ENCODE data around the gene COL6A6.
"Not testable (repeated sequence)": the region's sequence is repeated elsewhere in the genome, so short reads cannot be mapped to it uniquely, and the experiment has no call there.

The COL6A6 gene

DNA sequence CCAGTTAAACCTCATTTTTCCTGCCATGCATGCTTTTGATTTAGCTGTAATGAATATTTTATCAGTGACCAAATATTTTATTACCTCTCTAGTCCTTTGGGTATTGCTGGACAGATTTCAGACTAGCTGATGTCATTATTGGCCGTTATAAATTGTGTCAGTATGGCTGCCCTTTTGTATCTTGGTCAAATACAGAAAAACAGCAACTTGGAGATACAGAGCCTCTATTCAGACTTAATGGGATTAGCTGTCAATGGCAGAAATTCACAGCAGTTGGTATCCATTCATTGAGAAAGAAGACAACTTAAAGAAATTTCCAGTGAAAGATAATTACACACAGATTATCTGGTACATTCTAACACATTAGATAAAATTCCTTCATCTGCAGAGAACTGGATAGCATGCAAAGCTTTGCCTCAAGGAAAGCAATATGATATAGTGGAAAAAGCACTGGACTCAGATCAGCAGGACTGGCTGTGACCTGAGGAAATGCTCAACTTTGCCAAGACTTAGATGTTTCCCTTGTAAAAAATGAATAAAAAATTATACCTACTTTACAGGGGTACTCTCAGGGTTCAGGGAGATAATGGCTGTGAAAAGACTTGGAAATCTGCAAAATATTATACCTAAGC is 20.8 kb downstream of the COL6A6 start:
- DNase-seq (ENCODE audit: low spot score): no peak

- peak; percentile 31 for DNase-seq (ENCODE audit: low spot score)
These were observed 22.0 kb downstream of the COL6A6 start for GRCh38 chr3:130539005-130539404.

GRCh38 chr3:130543322-130543721 is 26.3 kb downstream of the COL6A6 start:
- DNase-seq (ENCODE audit: low spot score): no peak

- DNase-seq (ENCODE audit: low spot score): no peak
These were observed 30.1 kb downstream of the COL6A6 start for GRCh38 chr3:130546920-130547679.

DNA sequence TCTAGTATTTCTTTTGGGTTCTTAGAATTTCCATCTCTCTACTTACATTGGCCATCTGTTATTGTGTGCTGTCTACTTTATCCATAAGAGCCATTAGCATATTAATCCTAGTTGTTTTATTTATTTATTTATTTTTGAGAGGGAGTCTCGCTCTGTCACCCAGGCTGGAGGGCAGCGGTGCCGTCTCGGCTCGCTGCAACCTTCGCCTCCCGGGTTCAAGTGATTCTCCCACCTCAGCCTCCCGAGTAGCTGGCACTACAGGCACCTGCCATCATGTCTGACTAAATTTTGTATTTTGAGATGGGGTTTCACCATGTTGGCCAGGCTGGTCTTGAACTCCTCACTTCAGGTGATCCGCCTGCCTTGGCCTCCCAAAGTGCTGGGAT is 30.7 kb downstream of the COL6A6 start:
- not testable (repeated sequence) for DNase-seq (ENCODE audit: low spot score)

DNA sequence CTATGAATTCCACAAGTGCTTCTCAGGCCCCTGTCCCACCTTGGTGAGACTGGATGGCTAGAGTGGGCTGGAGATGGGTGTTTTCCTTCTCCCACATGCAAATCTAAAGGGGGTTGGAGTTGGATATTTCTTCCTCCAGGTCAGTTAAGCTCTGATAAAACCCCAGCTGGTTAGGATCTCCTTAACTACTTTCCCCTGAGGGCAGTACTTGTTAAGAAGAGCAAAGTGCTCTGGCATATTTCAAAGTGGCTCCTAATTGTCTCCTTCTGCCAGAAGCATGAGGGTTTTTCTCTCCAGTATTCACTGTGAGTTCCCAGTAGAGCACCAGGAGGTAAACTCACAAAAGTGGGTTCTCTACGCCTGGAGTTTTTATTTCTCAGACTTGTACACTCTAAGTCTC is 31.4 kb downstream of the COL6A6 start:
- DNase-seq (ENCODE audit: low spot score): no peak

GRCh38 chr3:130557336-130558035 is 40.5 kb downstream of the COL6A6 start:
- no peak for DNase-seq (ENCODE audit: low spot score)

GRCh38 chr3:130558366-130558765 is 41.4 kb downstream of the COL6A6 start:
- DNase-seq (ENCODE audit: low spot score): no peak

- no peak for DNase-seq (ENCODE audit: low spot score)
These were observed 48.2 kb downstream of the COL6A6 start for GRCh38 chr3:130565224-130565623.

Measured in germinal center (tissue), 1 donor.